Measurements from ENCODE around the gene EIF2B4. TPM values are rescaled to one million over a fixed set of nuclear protein-coding genes. Genes with fewer than 3 reads are reported as not detected.
A peak's percentile ranks its signal among the peaks of the same experiment; 100 is the strongest.

Gene EIF2B4
- total and polyA plus RNA-seq, 4 donors, result 19.6 to 55.4 (median 37.3) TPM

DNA sequence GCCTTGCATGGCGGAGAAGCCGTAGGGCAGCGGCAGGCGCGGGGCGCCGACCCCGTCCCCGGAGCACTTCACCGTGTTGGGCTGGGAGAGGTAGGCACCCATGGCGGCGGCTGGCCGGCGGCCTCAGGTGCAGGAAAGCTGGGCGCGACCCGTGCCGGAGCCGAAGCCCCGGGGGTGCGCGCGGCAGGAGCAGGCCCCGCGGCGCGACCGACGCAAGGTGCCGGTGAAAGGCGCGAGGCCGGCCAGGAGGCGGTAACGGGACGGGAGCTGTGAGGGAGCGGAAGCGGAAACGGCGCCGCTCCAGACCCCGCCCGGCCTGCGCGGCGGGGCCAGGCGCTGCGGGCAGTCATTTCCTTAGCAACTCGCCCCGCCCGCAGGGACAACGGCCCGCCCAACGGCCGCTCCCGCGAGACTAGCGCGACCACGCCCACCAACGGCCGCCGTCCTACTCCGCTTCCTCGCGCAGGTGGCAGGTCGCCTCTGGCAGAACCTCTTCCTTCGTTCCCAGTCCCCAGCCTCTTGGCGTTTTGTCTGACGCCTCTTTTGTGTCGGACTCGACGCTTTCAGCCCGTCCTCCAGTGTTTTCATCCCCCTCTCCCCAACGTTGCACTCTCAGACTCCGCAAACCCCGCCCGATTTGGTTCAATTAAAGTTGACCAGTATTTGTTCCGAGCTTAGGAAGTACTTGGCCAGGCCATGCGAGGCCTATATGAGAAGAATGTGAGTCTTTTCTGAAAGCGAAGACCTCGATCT, 39.4 kb upstream of the EIF2B4 start, which contains the start of gene PPM1G:
TSS of gene PPM1G (minus strand) at position 271 of the 753 bp plus-strand sequence. CDS start at position 102, 169 bp downstream.
- ATAC-seq (ENCODE audit: insufficient read depth, low FRiP score), result peak; percentile 99

DNA sequence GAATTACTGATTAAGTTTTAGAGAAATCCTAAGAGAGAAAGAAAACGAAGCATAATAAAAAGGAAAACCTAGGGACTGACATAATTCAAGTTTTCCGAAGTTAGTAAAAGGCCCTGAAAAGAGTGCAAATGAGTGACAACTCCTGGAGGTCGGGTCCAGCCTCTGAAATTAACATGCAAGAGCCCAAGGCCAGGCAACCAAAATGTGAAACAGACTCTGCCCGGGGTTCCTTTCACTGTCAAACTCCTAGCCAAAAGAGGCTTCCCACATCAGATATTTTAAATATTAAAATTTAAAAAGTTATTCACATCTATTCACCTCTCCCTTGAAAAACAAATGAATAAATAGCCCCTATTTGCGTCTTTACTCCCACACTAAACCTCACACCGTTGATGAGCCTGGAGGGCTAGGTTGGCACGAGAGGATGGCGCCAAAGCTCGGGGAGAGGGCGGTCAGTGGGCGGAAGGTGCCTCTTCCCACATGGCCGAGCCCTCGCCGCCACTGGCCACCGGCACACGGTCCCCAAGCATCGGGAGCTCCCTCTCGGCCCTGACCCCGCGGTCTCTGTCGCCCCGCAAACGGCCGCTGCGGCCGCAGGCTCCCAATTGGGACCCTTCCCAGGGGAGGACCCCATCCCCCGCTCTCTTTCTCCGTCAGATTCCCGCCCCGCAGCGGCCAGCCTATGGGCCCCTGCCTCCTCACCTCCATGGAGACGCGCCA, 38.6 kb upstream of the EIF2B4 start:
- H3K9me3 ChIP-seq (ENCODE audit: control insufficient read depth in 4 of 4, insufficient read depth in 3 of 4, low read length in 3 of 4), result no peaks in the 10 kb centered on the region
- peaks cover 0 to 4% (median 3%) of the 10 kb centered on the region in 4 donors for H3K36me3 ChIP-seq (ENCODE audit: control insufficient read depth in 4 of 4, insufficient read depth in 4 of 4, low read length in 4 of 4)
- WGBS, 2 donors, result 0 to 1% methylated on average over 22 to 33 of the region's 33 CpGs
- peak overlapping the region; percentile 39 to 72 for H3K9ac ChIP-seq (ENCODE audit: insufficient read depth in 1 of 2, low read length in 2 of 2)
- DNase-seq, result no peak
- peak overlapping the region; percentile 88 for H3K4me3 ChIP-seq
- peak overlapping the region; percentile 91 to 93 for H3K27ac ChIP-seq (ENCODE audit: low read depth in 1 of 2, low read length in 1 of 2)
- ATAC-seq (ENCODE audit: insufficient read depth, low FRiP score), result peak; percentile 32
- H3K27me3 ChIP-seq (ENCODE audit: control insufficient read depth in 3 of 3, insufficient read depth in 3 of 3, low read length in 2 of 3), result no peaks in the 10 kb centered on the region
- peaks cover 0 to 18% (median 4%) of the 10 kb centered on the region in 5 donors for H3K4me1 ChIP-seq (ENCODE audit: control insufficient read depth in 5 of 5, insufficient read depth in 5 of 5, low read length in 5 of 5)
- no peak for TF ChIP-seq CTCF (IDR thresholded peaks at IDR 0.05; ENCODE audit: control extremely low read depth, extremely low read depth)

More for the DNA sequence above, 39.4 kb upstream of the EIF2B4 start, which contains the start of gene PPM1G:
- peak within 1 kb of the TSS; percentile 47 to 76 for H3K9ac ChIP-seq (ENCODE audit: insufficient read depth in 1 of 2, low read length in 2 of 2)
- H3K27me3 ChIP-seq (ENCODE audit: control insufficient read depth in 3 of 3, insufficient read depth in 3 of 3, low read length in 2 of 3), result no peaks in the 10 kb centered on the region
- peak within 1 kb of the TSS; percentile 88 for H3K4me3 ChIP-seq
- H3K4me1 ChIP-seq (ENCODE audit: control insufficient read depth in 5 of 5, insufficient read depth in 5 of 5, low read length in 5 of 5), result peaks cover 0 to 18% (median 4%) of the 10 kb centered on the region in 5 donors
- H3K36me3 ChIP-seq (ENCODE audit: control insufficient read depth in 4 of 4, insufficient read depth in 4 of 4, low read length in 4 of 4), result peaks cover 0 to 4% (median 3%) of the 10 kb centered on the region in 4 donors
- WGBS, 2 donors, result 1% methylated on average over 50 to 82 of the region's 82 CpGs
- peak; percentile 93 to 96 (median 95) for DNase-seq
- no peak for TF ChIP-seq CTCF (IDR thresholded peaks at IDR 0.05; ENCODE audit: control extremely low read depth, extremely low read depth)
- peak within 1 kb of the TSS; percentile 91 to 94 for H3K27ac ChIP-seq (ENCODE audit: low read depth in 1 of 2, low read length in 1 of 2)
- no peaks in the 10 kb centered on the region for H3K9me3 ChIP-seq (ENCODE audit: control insufficient read depth in 4 of 4, insufficient read depth in 3 of 4, low read length in 3 of 4)

DNA sequence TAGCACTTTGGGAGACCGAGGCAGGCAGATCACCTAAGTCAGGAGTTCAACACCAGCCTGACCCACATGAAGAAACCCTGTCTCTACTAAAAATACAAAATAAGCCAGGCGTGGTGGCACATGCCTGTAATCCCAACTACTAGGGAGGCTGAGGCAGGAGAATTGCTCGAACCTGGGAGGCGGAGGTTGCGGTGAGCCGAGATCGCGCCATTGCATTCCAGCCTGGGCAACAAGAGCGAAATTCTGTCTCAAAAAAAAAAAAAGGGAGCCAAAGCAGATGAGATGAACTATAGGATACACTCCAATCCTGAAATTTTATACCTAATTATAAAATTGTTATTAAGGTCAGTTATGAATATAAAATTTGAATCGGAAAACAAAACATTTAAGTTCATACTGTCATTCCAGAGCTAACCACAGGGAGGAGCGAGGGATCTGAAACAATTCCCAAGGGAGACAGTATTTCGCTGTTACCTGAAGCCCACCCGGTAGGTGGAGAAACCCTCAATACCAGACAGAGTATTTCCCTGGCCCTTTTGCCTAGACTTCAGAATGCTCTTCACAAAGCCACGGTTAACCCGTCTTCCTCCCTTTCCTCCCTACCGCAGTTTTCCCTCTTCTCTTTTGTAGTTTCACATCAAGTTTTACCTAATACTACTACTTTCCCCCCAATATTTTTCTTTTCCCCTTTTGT, 37.8 kb upstream of the EIF2B4 start:
- ATAC-seq (ENCODE audit: insufficient read depth, low FRiP score) (no peak), DNase-seq (peak; percentile 41 to 58 (median 47))
- H3K36me3 ChIP-seq (ENCODE audit: control insufficient read depth in 4 of 4, insufficient read depth in 4 of 4, low read length in 4 of 4), result peaks cover 0 to 4% (median 3%) of the 10 kb centered on the region in 4 donors
- no peaks in the 10 kb centered on the region for H3K27me3 ChIP-seq (ENCODE audit: control insufficient read depth in 3 of 3, insufficient read depth in 3 of 3, low read length in 2 of 3)
- peak overlapping the region; percentile 39 to 72 for H3K9ac ChIP-seq (ENCODE audit: insufficient read depth in 1 of 2, low read length in 2 of 2)
- 52 to 56% methylated on average over 16 of the region's 16 CpGs for WGBS, 2 donors
- TF ChIP-seq CTCF (IDR thresholded peaks at IDR 0.05; ENCODE audit: control extremely low read depth, extremely low read depth), result peak; percentile 8
- H3K27ac ChIP-seq (ENCODE audit: low read depth in 1 of 2, low read length in 1 of 2), result no peak overlapping the region
- H3K4me1 ChIP-seq (ENCODE audit: control insufficient read depth in 5 of 5, insufficient read depth in 5 of 5, low read length in 5 of 5), result peaks cover 0 to 18% (median 4%) of the 10 kb centered on the region in 5 donors
- no peaks in the 10 kb centered on the region for H3K9me3 ChIP-seq (ENCODE audit: control insufficient read depth in 4 of 4, insufficient read depth in 3 of 4, low read length in 3 of 4)
- H3K4me3 ChIP-seq, result no peak overlapping the region
